ENCODE measurements around the gene FBLN2.

Gene FBLN2

GRCh38 chr3:13537909-13538296 is 11.0 kb upstream of the FBLN2 start:
- no peak for TF ChIP-seq GABPA (IDR thresholded peaks at IDR 0.05; ENCODE audit: low read depth)
- no peak for TF ChIP-seq POLR2AphosphoS5 (IDR thresholded peaks at IDR 0.05; ENCODE audit: low read depth)
- no peak for TF ChIP-seq SPI1 (IDR thresholded peaks at IDR 0.05; ENCODE audit: borderline replicate concordance, low read depth)
- TF ChIP-seq REST (IDR thresholded peaks at IDR 0.05; ENCODE audit: insufficient replicate concordance, low read depth) = no peak
- no peak for TF ChIP-seq CTCF (IDR thresholded peaks at IDR 0.05; ENCODE audit: insufficient read depth, low read length)
- DNase-seq (ENCODE audit: low read depth in 1 of 2, low spot score in 1 of 2) = no peak
- Histone ChIP-seq H3K27me3 (ENCODE audit: insufficient read depth, poor library complexity, severe bottlenecking) (no peaks in the 10 kb centered on the region), H3K4me3 (replicated peaks; ENCODE audit: insufficient read depth, low read length) (no peak overlapping the region), H3K27ac (replicated peaks) (no peak overlapping the region)

GRCh38 chr3:13538520-13539291 is 10.2 kb upstream of the FBLN2 start:
- no peaks in the 10 kb centered on the region for H3K27me3 ChIP-seq (ENCODE audit: insufficient read depth, poor library complexity, severe bottlenecking)

More at GRCh38 chr3:13538520-13539291, 10.2 kb upstream of the FBLN2 start:
- Histone ChIP-seq H3K4me3 (replicated peaks; ENCODE audit: insufficient read depth, low read length) (no peak overlapping the region), H3K27ac (replicated peaks) (no peak overlapping the region)
- TF ChIP-seq SPI1 (IDR thresholded peaks at IDR 0.05; ENCODE audit: borderline replicate concordance, low read depth) = no peak
- no peak for TF ChIP-seq REST (IDR thresholded peaks at IDR 0.05; ENCODE audit: insufficient replicate concordance, low read depth)
- no peak for TF ChIP-seq CTCF (IDR thresholded peaks at IDR 0.05; ENCODE audit: insufficient read depth, low read length)
- TF ChIP-seq POLR2AphosphoS5 (IDR thresholded peaks at IDR 0.05; ENCODE audit: low read depth) = no peak
- TF ChIP-seq GABPA (IDR thresholded peaks at IDR 0.05; ENCODE audit: low read depth) = no peak
- no peak for DNase-seq (ENCODE audit: low read depth in 1 of 2, low spot score in 1 of 2)

Data from HL-60 (cell line).